HEK293 (cell line): Measurements from ENCODE around the gene PNPLA2.
A peak's percentile ranks its signal among the peaks of the same experiment; 100 is the strongest.

Experiments used
- HIC1 ChIP-seq: fragments of 450-650 bp; formaldehyde crosslinking; IDR thresholded peaks from 2 replicates; pipeline ENCODE4 v1.5.1; 2016; ENCODE audit warnings: missing biosample characterization, missing genetic modification characterization
- HOXA7 ChIP-seq: sonication (generic); formaldehyde crosslinking; IDR thresholded peaks from 2 replicates; pipeline ENCODE4 v1.8.1; 2022; ENCODE audit warnings: missing genetic modification reagents, borderline replicate concordance
- OVOL3 ChIP-seq: fragments of 450-650 bp; formaldehyde crosslinking; IDR thresholded peaks from 2 replicates; pipeline ENCODE4 v1.5.1; 2016; ENCODE audit warnings: missing biosample characterization, missing genetic modification characterization
- SP2 ChIP-seq: fragments of 450-650 bp; formaldehyde crosslinking; IDR thresholded peaks from 2 replicates; pipeline ENCODE4 v1.5.1; 2016; ENCODE audit warnings: missing biosample characterization, missing genetic modification characterization
- TCF7L2 ChIP-seq: IDR thresholded peaks from 2 replicates; pipeline ENCODE4 v1.6.1; 2011; ENCODE audit warnings: low read depth, mild to moderate bottlenecking, inconsistent platforms, low read length, moderate library complexity, borderline replicate concordance
- ZBTB21 ChIP-seq: fragments of 450-650 bp; formaldehyde crosslinking; IDR thresholded peaks from 2 replicates; pipeline ENCODE4 v1.5.1; 2017; ENCODE audit warnings: missing biosample characterization, missing genetic modification characterization
- ZBTB48 ChIP-seq: fragments of 450-650 bp; formaldehyde crosslinking; IDR thresholded peaks from 2 replicates; pipeline ENCODE4 v1.5.1; 2016; ENCODE audit warnings: missing biosample characterization, missing genetic modification characterization
- ZBTB7A ChIP-seq: fragments of 450-650 bp; formaldehyde crosslinking; IDR thresholded peaks from 2 replicates; pipeline ENCODE4 v1.5.1; 2016; ENCODE audit warnings: low read depth, missing biosample characterization, missing genetic modification characterization
- ZNF148 ChIP-seq: fragments of 450-650 bp; formaldehyde crosslinking; IDR thresholded peaks from 2 replicates; pipeline ENCODE4 v1.5.0; 2017; ENCODE audit warnings: missing biosample characterization, missing genetic modification characterization, borderline replicate concordance
- ZNF26 ChIP-seq: fragments of 450-650 bp; formaldehyde crosslinking; IDR thresholded peaks from 2 replicates; pipeline ENCODE4 v1.5.1; 2016; ENCODE audit warnings: missing biosample characterization, missing genetic modification characterization
- ZNF302 ChIP-seq: fragments of 450-650 bp; formaldehyde crosslinking; IDR thresholded peaks from 2 replicates; pipeline ENCODE4 v1.5.1; 2016; ENCODE audit warnings: missing biosample characterization, missing genetic modification characterization, low read depth
- ZNF324 ChIP-seq: fragments of 450-650 bp; formaldehyde crosslinking; IDR thresholded peaks from 2 replicates; pipeline ENCODE4 v1.5.1; 2016; ENCODE audit warnings: missing biosample characterization, missing genetic modification characterization
- ZNF350 ChIP-seq: fragments of 450-650 bp; formaldehyde crosslinking; IDR thresholded peaks from 2 replicates; pipeline ENCODE4 v1.5.0; 2017; ENCODE audit warnings: missing biosample characterization, mild to moderate bottlenecking, missing genetic modification characterization
- ZNF404 ChIP-seq: fragments of 450-650 bp; formaldehyde crosslinking; IDR thresholded peaks from 2 replicates; pipeline ENCODE4 v1.5.1; 2017; ENCODE audit warnings: missing biosample characterization, missing genetic modification characterization
- ZNF521 ChIP-seq: fragments of 450-650 bp; formaldehyde crosslinking; IDR thresholded peaks from 2 replicates; pipeline ENCODE4 v1.5.1; 2017; ENCODE audit warnings: missing biosample characterization, mild to moderate bottlenecking, missing genetic modification characterization
- ZNF571 ChIP-seq: fragments of 450-650 bp; formaldehyde crosslinking; IDR thresholded peaks from 2 replicates; pipeline ENCODE4 v1.5.0; 2017; ENCODE audit warnings: missing biosample characterization, missing genetic modification characterization
- ZNF600 ChIP-seq: fragments of 450-650 bp; formaldehyde crosslinking; IDR thresholded peaks from 2 replicates; pipeline ENCODE4 v1.5.1; 2016; ENCODE audit warnings: missing biosample characterization, missing genetic modification characterization
- ZNF623 ChIP-seq: fragments of 450-650 bp; formaldehyde crosslinking; IDR thresholded peaks from 2 replicates; pipeline ENCODE4 v1.5.1; 2016; ENCODE audit warnings: missing biosample characterization, missing genetic modification characterization
- ZNF670 ChIP-seq: fragments of 450-650 bp; formaldehyde crosslinking; IDR thresholded peaks from 2 replicates; pipeline ENCODE4 v1.5.1; 2016; ENCODE audit warnings: missing biosample characterization, missing genetic modification characterization, low read depth
- ZNF792 ChIP-seq: fragments of 450-650 bp; formaldehyde crosslinking; IDR thresholded peaks from 2 replicates; pipeline ENCODE4 v1.5.1; 2016; ENCODE audit warnings: missing biosample characterization, missing genetic modification characterization
- ZNF830 ChIP-seq: fragments of 450-650 bp; IDR thresholded peaks from 2 replicates; pipeline ENCODE4 v1.5.0; 2018; ENCODE audit warnings: missing biosample characterization, missing genetic modification characterization, low read depth, mild to moderate bottlenecking, moderate library complexity
- ZSCAN16 ChIP-seq: fragments of 450-650 bp; formaldehyde crosslinking; IDR thresholded peaks from 2 replicates; pipeline ENCODE4 v1.5.1; 2016; ENCODE audit warnings: missing biosample characterization, missing genetic modification characterization
- TF ChIP-seq, protein P1 (sequence below): fragments of 450-650 bp; formaldehyde crosslinking; IDR thresholded peaks from 2 replicates; pipeline ENCODE4 v1.5.1; 2016; ENCODE audit warnings: missing biosample characterization, missing genetic modification characterization
- TF ChIP-seq, protein P2 (sequence below): IDR thresholded peaks from 2 replicates; pipeline ENCODE4 v1.6.1; 2011; ENCODE audit warnings: mild to moderate bottlenecking, low read depth, low read length, borderline replicate concordance
- TF ChIP-seq, protein P3 (sequence below): fragments of 450-650 bp; formaldehyde crosslinking; IDR thresholded peaks from 2 replicates; pipeline ENCODE4 v1.5.1; 2016; ENCODE audit warnings: missing biosample characterization, missing genetic modification characterization
- TF ChIP-seq, protein P4 (sequence below): fragments of 450-650 bp; formaldehyde crosslinking; IDR thresholded peaks from 2 replicates; pipeline ENCODE4 v1.5.1; 2016; ENCODE audit warnings: missing biosample characterization, missing genetic modification characterization

PNPLA2 gene

GRCh38 chr11:833114-833791 lies 14.5 kb downstream of the PNPLA2 start (continued):
- TF ChIP-seq ZNF350 (no peak), ZNF623 (tag by site-specific recombination) (no peak), OVOL3 (tag by site-specific recombination) (no peak), ZBTB48 (tag by site-specific recombination) (peak; percentile 56), ZBTB21 (tag by site-specific recombination) (no peak), ZNF26 (tag by site-specific recombination) (no peak), ZNF148 (tag by site-specific recombination) (no peak), ZSCAN16 (tag by site-specific recombination) (no peak), SP2 (tag by site-specific recombination) (peak; percentile 3; the same call in 1 of the 2 replicates), ZNF324 (tag by site-specific recombination) (no peak), ZNF302 (tag by site-specific recombination) (no peak), ZNF600 (tag by site-specific recombination) (no peak), ZBTB7A (tag by site-specific recombination) (peak; percentile 58; the same call in 1 of the 2 replicates), ZNF830 (tag by site-specific recombination) (no peak), ZNF404 (tag by site-specific recombination) (no peak), ZNF670 (no peak), ZNF571 (tag by site-specific recombination) (no peak), ZNF521 (tag by site-specific recombination) (no peak), HOXA7 (CRISPR knock-in tag) (no peak), HIC1 (peak; percentile 60; the same call in 1 of the 2 replicates), TCF7L2 (no peak), ZNF792 (no peak)
- TF ChIP-seq, protein P1, sequence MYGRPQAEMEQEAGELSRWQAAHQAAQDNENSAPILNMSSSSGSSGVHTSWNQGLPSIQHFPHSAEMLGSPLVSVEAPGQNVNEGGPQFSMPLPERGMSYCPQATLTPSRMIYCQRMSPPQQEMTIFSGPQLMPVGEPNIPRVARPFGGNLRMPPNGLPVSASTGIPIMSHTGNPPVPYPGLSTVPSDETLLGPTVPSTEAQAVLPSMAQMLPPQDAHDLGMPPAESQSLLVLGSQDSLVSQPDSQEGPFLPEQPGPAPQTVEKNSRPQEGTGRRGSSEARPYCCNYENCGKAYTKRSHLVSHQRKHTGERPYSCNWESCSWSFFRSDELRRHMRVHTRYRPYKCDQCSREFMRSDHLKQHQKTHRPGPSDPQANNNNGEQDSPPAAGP: peak; percentile 49
- TF ChIP-seq, protein P2, sequence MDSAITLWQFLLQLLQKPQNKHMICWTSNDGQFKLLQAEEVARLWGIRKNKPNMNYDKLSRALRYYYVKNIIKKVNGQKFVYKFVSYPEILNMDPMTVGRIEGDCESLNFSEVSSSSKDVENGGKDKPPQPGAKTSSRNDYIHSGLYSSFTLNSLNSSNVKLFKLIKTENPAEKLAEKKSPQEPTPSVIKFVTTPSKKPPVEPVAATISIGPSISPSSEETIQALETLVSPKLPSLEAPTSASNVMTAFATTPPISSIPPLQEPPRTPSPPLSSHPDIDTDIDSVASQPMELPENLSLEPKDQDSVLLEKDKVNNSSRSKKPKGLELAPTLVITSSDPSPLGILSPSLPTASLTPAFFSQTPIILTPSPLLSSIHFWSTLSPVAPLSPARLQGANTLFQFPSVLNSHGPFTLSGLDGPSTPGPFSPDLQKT: no peak
- TF ChIP-seq, protein P3, sequence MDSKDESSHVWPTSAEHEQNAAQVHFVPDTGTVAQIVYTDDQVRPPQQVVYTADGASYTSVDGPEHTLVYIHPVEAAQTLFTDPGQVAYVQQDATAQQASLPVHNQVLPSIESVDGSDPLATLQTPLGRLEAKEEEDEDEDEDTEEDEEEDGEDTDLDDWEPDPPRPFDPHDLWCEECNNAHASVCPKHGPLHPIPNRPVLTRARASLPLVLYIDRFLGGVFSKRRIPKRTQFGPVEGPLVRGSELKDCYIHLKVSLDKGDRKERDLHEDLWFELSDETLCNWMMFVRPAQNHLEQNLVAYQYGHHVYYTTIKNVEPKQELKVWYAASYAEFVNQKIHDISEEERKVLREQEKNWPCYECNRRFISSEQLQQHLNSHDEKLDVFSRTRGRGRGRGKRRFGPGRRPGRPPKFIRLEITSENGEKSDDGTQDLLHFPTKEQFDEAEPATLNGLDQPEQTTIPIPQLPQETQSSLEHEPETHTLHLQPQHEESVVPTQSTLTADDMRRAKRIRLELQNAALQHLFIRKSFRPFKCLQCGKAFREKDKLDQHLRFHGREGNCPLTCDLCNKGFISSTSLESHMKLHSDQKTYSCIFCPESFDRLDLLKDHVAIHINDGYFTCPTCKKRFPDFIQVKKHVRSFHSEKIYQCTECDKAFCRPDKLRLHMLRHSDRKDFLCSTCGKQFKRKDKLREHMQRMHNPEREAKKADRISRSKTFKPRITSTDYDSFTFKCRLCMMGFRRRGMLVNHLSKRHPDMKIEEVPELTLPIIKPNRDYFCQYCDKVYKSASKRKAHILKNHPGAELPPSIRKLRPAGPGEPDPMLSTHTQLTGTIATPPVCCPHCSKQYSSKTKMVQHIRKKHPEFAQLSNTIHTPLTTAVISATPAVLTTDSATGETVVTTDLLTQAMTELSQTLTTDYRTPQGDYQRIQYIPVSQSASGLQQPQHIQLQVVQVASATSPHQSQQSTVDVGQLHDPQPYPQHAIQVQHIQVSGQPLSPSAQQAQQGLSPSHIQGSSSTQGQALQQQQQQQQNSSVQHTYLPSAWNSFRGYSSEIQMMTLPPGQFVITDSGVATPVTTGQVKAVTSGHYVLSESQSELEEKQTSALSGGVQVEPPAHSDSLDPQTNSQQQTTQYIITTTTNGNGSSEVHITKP: peak; percentile 53
- TF ChIP-seq, protein P4, sequence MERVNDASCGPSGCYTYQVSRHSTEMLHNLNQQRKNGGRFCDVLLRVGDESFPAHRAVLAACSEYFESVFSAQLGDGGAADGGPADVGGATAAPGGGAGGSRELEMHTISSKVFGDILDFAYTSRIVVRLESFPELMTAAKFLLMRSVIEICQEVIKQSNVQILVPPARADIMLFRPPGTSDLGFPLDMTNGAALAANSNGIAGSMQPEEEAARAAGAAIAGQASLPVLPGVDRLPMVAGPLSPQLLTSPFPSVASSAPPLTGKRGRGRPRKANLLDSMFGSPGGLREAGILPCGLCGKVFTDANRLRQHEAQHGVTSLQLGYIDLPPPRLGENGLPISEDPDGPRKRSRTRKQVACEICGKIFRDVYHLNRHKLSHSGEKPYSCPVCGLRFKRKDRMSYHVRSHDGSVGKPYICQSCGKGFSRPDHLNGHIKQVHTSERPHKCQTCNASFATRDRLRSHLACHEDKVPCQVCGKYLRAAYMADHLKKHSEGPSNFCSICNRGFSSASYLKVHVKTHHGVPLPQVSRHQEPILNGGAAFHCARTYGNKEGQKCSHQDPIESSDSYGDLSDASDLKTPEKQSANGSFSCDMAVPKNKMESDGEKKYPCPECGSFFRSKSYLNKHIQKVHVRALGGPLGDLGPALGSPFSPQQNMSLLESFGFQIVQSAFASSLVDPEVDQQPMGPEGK: peak; percentile 55
